HCT116 (cell line): ENCODE data around the gene SP4. TPM values are rescaled to one million over a fixed set of nuclear protein-coding genes. Genes with fewer than 3 reads are reported as not detected.

Experiments
- ATAC-seq: fragments of 200-7000 bp; cut with Tn5 transposase; 2 replicates; pipeline ENCODE4 v1.9.1; 2020; ENCODE audit warnings: mild to moderate bottlenecking, moderate library complexity
- BruUV-seq: library from RNA; stranded (reverse); fragments of 400-500 nt; replicated peaks from 2 replicates; lab custom pipeline; 2021; lab: Mats Ljungman, UMichigan
- CTCF ChIA-PET: fragments of 300-600 bp; sonication (Branson Sonifier 250); formaldehyde crosslinking; loops from one replicate; lab custom pipeline; 2021; ENCODE audit warnings: antibody characterized with exemption; lab: Charles Lee
- POLR2A ChIA-PET: fragments of 300-600, 350-600 bp; sonication (Branson Sonifier 250); formaldehyde crosslinking; loops from one replicate; lab custom pipeline; 2021; ENCODE audit warnings: antibody characterized with exemption; lab: Charles Lee
- RAD21 ChIA-PET, 2 experiments: fragments of 300-600 bp; sonication (Branson Sonifier 250); formaldehyde crosslinking; loops; one replicate each; lab custom pipeline; 2023; ENCODE audit warnings: low total read pairs in 2 of 2; ENCODE audit not compliant: uncharacterized antibody in 2 of 2, unreplicated experiment in 2 of 2, low non-redundant PET in 1 of 2; lab: Charles Lee
- DNase-seq: peaks from one replicate; pipeline ENCODE4 v3.0.0-alpha.2; 2010; ENCODE audit warnings: low read depth, low spot score
- H2AFZ ChIP-seq: fragments of 200-600 bp; shearing (Covaris generic), sonication (generic); 2 replicates; pipeline ENCODE4 v1.6.1; 2017; ENCODE audit warnings: low read depth, mixed run types, mixed read lengths, antibody characterized with exemption, low read length; ENCODE audit not compliant: poor library complexity, severe bottlenecking
- H3K27ac ChIP-seq: 2 replicates; pipeline ENCODE4 v1.5.1; 2012; ENCODE audit warnings: low read depth, low read length
- H3K27me3 ChIP-seq: fragments of 200-600 bp; sonication (generic); 2 replicates; pipeline ENCODE4 v1.6.1; 2016; ENCODE audit warnings: mixed run types, low read length, mixed read lengths; ENCODE audit not compliant: insufficient read depth
- H3K36me3 ChIP-seq, 2 experiments: fragments of 200-500 bp in 1 of 2; fragments of 200-600 bp in 1 of 2; sonication (Bioruptor generic) in 1 of 2; sonication (generic) in 1 of 2; 2 replicates each; pipeline versions ENCODE4 v1.5.1 to v1.6.1; 2014 to 2016; ENCODE audit warnings: low read length in 2 of 2, inconsistent platforms in 1 of 2, mixed read lengths in 1 of 2, mixed run types in 1 of 2; ENCODE audit not compliant: insufficient read depth in 2 of 2, control insufficient read depth in 1 of 2
- H3K4me1 ChIP-seq, 2 experiments: fragments of 200-600 bp in 1 of 2; sonication (generic) in 1 of 2; 2 replicates each; pipeline versions ENCODE4 v1.5.1 to v1.6.1; 2012 to 2017; ENCODE audit warnings: low read length in 2 of 2, inconsistent platforms in 1 of 2, mild to moderate bottlenecking in 1 of 2, mixed read lengths in 1 of 2, mixed run types in 1 of 2, moderate library complexity in 1 of 2; ENCODE audit not compliant: insufficient read depth in 2 of 2, control insufficient read depth in 1 of 2
- H3K4me2 ChIP-seq: fragments of 200-600 bp; sonication (generic); 2 replicates; pipeline ENCODE4 v1.6.1; 2017; ENCODE audit warnings: mixed run types, low read length, mixed read lengths
- H3K4me3 ChIP-seq, 2 experiments: fragments of 200-600 bp in 1 of 2; sonication (generic) in 1 of 2; replicated peaks in 1 of 2; 2 replicates each; pipeline ENCODE4 v1.5.1; 2011 to 2016; ENCODE audit warnings: low read length in 2 of 2, control low read depth in 1 of 2, low read depth in 1 of 2, mild to moderate bottlenecking in 1 of 2, mixed read lengths in 1 of 2, mixed run types in 1 of 2
- H3K79me2 ChIP-seq: fragments of 200-600 bp; sonication (generic); 2 replicates; pipeline ENCODE4 v1.6.1; 2017; ENCODE audit warnings: mild to moderate bottlenecking, mixed run types, low read length, moderate library complexity, mixed read lengths; ENCODE audit not compliant: insufficient read depth
- H3K9ac ChIP-seq: fragments of 200-600 bp; sonication (generic); 2 replicates; pipeline ENCODE4 v1.6.1; 2016; ENCODE audit warnings: low read length, mixed read lengths
- H3K9me2 ChIP-seq: fragments of 200-600 bp; sonication (generic), shearing (Covaris generic); 2 replicates; pipeline ENCODE4 v1.6.1; 2017; ENCODE audit warnings: mixed run types, mild to moderate bottlenecking, moderate library complexity; ENCODE audit not compliant: insufficient read depth
- H3K9me3 ChIP-seq, 2 experiments: fragments of 200-500 bp in 1 of 2; fragments of 200-600 bp in 1 of 2; sonication (Bioruptor generic) in 1 of 2; sonication (generic) in 1 of 2; 2 replicates each; pipeline ENCODE4 v1.6.1; 2014 to 2017; ENCODE audit warnings: low read length in 2 of 2, mixed read lengths in 2 of 2, inconsistent platforms in 1 of 2, low read depth in 1 of 2, mild to moderate bottlenecking in 1 of 2, mixed run types in 1 of 2, moderate library complexity in 1 of 2; ENCODE audit not compliant: control insufficient read depth in 1 of 2, insufficient read depth in 1 of 2
- H4K20me1 ChIP-seq: fragments of 200-600 bp; sonication (generic), shearing (Covaris generic); 2 replicates; pipeline ENCODE4 v1.6.1; 2017; ENCODE audit warnings: mixed run types, mild to moderate bottlenecking, moderate library complexity; ENCODE audit not compliant: insufficient read depth
- CBX3 ChIP-seq: IDR thresholded peaks from 2 replicates; pipeline ENCODE4 v1.6.1; 2012; ENCODE audit warnings: low read depth
- ELF1 ChIP-seq: IDR thresholded peaks from 2 replicates; pipeline ENCODE4 v1.6.1; 2012; ENCODE audit warnings: low read depth, borderline replicate concordance
- EZH2 ChIP-seq: fragments of 200-600 bp; sonication (generic); IDR thresholded peaks from 2 replicates; pipeline ENCODE4 v1.6.1; 2017; ENCODE audit warnings: antibody characterized with exemption, mixed run types
- EZH2phosphoT487 ChIP-seq: fragments of 200-600 bp; IDR thresholded peaks from 2 replicates; pipeline ENCODE4 v1.6.1; 2018; ENCODE audit warnings: antibody characterized with exemption, borderline replicate concordance
- FOSL1 ChIP-seq: IDR thresholded peaks from 2 replicates; pipeline ENCODE4 v1.6.1; 2012; ENCODE audit warnings: low read depth
- JUND ChIP-seq: IDR thresholded peaks from 2 replicates; pipeline ENCODE4 v1.6.1; 2012
- POLR2A ChIP-seq: IDR thresholded peaks from 2 replicates; pipeline ENCODE4 v1.7.0; 2011; ENCODE audit warnings: borderline replicate concordance; ENCODE audit not compliant: insufficient read depth, insufficient read length; ENCODE audit errors: extremely low read depth
- RAD21 ChIP-seq: IDR thresholded peaks from 2 replicates; pipeline ENCODE4 v1.6.1; 2012; ENCODE audit warnings: low read depth, mild to moderate bottlenecking
- SP1 ChIP-seq: IDR thresholded peaks from 2 replicates; pipeline ENCODE4 v1.6.1; 2012; ENCODE audit warnings: low read depth
- YY1 ChIP-seq: IDR thresholded peaks from 2 replicates; pipeline ENCODE4 v1.6.1; 2011; ENCODE audit warnings: low read length, low read depth, moderate library complexity, mild to moderate bottlenecking; ENCODE audit not compliant: insufficient replicate concordance; ENCODE audit errors: extremely low read depth
- ZFX ChIP-seq: fragments of 450-650 bp; IDR thresholded peaks from 2 replicates; pipeline ENCODE4 v1.6.1; 2017
- ZNF274 ChIP-seq: fragments of 200-500 bp; sonication (Bioruptor generic); IDR thresholded peaks from 2 replicates; pipeline ENCODE4 v1.6.1; 2014; ENCODE audit warnings: mild to moderate bottlenecking, low read depth, low read length, inconsistent platforms
- intact Hi-C: fragments of 100-400 bp; cut with micrococcal nuclease; formaldehyde crosslinking; loops from 2 replicates; pipeline ENCODE4 v1.10.0; 2022
- total RNA-seq: library from RNA; stranded (reverse); gene quantifications from one replicate; pipeline ENCODE4 v1.2.1, GENCODE V29; 2021; ENCODE audit not compliant: unreplicated experiment
- TF ChIP-seq, protein P1 (sequence below): IDR thresholded peaks from 2 replicates; pipeline ENCODE4 v1.6.1; 2012; ENCODE audit warnings: low read depth
- TF ChIP-seq, protein P2 (sequence below), 3 experiments: fragments of 200-600 bp in 1 of 3; sonication (generic) in 1 of 3; IDR thresholded peaks in 2 of 3; conservative IDR thresholded peaks in 1 of 3; 2 replicates each; pipeline ENCODE4 v1.5.1; 2012 to 2017; ENCODE audit warnings: low read depth in 2 of 3, low read length in 2 of 3, antibody characterized with exemption in 1 of 3, borderline replicate concordance in 1 of 3, control low read depth in 1 of 3, mild to moderate bottlenecking in 1 of 3, mixed read lengths in 1 of 3, mixed run types in 1 of 3, moderate library complexity in 1 of 3; ENCODE audit not compliant: insufficient read depth in 1 of 3
- TF ChIP-seq, protein P3 (sequence below): IDR thresholded peaks from 2 replicates; pipeline ENCODE4 v1.6.1; 2011; ENCODE audit warnings: mild to moderate bottlenecking, low read length, moderate library complexity; ENCODE audit not compliant: insufficient replicate concordance; ENCODE audit errors: extremely low read depth

The SP4 gene
- total RNA-seq, 1 experiment from 2014 or later: 7.6 TPM

DNA sequence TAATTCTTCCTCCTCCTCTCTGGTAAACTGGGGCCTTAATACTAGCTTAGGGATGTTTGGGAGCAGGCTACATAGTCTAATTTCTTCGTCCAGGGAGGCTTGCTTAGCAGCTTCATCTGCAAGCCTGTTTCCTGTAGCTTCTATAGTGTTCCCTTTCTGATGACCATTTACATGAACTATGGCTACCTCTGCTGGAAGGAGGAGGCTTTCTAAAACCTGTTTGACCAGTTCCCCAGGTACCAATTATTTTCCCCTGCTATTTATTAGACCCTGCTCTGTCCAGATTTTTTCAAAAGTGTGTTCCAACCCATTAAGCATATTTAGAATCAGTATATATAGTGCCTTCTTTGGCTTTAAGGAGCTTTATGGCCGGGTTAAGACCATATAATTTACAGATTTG, 76.1 kb downstream of the SP4 start:
- no peaks in the 10 kb centered on the region for H3K36me3 ChIP-seq
- H3K9ac ChIP-seq: no peak overlapping the region
- no peaks in the 10 kb centered on the region for H3K27me3 ChIP-seq
- H3K4me2 ChIP-seq: peak overlapping the region; percentile 14; the same call in 1 of the 2 replicates
- TF ChIP-seq EZH2: no peak
- TF ChIP-seq EZH2phosphoT487: no peak
- no peak for TF ChIP-seq ZFX
- no peak for TF ChIP-seq YY1
- no peak for TF ChIP-seq POLR2A
- TF ChIP-seq, protein P1, sequence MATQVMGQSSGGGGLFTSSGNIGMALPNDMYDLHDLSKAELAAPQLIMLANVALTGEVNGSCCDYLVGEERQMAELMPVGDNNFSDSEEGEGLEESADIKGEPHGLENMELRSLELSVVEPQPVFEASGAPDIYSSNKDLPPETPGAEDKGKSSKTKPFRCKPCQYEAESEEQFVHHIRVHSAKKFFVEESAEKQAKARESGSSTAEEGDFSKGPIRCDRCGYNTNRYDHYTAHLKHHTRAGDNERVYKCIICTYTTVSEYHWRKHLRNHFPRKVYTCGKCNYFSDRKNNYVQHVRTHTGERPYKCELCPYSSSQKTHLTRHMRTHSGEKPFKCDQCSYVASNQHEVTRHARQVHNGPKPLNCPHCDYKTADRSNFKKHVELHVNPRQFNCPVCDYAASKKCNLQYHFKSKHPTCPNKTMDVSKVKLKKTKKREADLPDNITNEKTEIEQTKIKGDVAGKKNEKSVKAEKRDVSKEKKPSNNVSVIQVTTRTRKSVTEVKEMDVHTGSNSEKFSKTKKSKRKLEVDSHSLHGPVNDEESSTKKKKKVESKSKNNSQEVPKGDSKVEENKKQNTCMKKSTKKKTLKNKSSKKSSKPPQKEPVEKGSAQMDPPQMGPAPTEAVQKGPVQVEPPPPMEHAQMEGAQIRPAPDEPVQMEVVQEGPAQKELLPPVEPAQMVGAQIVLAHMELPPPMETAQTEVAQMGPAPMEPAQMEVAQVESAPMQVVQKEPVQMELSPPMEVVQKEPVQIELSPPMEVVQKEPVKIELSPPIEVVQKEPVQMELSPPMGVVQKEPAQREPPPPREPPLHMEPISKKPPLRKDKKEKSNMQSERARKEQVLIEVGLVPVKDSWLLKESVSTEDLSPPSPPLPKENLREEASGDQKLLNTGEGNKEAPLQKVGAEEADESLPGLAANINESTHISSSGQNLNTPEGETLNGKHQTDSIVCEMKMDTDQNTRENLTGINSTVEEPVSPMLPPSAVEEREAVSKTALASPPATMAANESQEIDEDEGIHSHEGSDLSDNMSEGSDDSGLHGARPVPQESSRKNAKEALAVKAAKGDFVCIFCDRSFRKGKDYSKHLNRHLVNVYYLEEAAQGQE: no peak
- TF ChIP-seq RAD21: peak; percentile 42
- TF ChIP-seq, protein P2, sequence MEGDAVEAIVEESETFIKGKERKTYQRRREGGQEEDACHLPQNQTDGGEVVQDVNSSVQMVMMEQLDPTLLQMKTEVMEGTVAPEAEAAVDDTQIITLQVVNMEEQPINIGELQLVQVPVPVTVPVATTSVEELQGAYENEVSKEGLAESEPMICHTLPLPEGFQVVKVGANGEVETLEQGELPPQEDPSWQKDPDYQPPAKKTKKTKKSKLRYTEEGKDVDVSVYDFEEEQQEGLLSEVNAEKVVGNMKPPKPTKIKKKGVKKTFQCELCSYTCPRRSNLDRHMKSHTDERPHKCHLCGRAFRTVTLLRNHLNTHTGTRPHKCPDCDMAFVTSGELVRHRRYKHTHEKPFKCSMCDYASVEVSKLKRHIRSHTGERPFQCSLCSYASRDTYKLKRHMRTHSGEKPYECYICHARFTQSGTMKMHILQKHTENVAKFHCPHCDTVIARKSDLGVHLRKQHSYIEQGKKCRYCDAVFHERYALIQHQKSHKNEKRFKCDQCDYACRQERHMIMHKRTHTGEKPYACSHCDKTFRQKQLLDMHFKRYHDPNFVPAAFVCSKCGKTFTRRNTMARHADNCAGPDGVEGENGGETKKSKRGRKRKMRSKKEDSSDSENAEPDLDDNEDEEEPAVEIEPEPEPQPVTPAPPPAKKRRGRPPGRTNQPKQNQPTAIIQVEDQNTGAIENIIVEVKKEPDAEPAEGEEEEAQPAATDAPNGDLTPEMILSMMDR (IDR thresholded peaks at IDR 0.05 in 2 of 3, conservative IDR thresholded peaks at IDR 0.05 in 1 of 3; ENCODE audit: borderline replicate concordance in 1 of 3, insufficient read depth in 1 of 3, low read depth in 2 of 3, low read length in 2 of 3): peak in 1 of 3 experiments; percentile 13; a peak in 1 of 6 replicates
- TF ChIP-seq CBX3: no peak
- no peak for TF ChIP-seq SP1
- no peak for TF ChIP-seq JUND
- no peak for TF ChIP-seq ZNF274
- TF ChIP-seq ELF1: no peak
- TF ChIP-seq, protein P3, sequence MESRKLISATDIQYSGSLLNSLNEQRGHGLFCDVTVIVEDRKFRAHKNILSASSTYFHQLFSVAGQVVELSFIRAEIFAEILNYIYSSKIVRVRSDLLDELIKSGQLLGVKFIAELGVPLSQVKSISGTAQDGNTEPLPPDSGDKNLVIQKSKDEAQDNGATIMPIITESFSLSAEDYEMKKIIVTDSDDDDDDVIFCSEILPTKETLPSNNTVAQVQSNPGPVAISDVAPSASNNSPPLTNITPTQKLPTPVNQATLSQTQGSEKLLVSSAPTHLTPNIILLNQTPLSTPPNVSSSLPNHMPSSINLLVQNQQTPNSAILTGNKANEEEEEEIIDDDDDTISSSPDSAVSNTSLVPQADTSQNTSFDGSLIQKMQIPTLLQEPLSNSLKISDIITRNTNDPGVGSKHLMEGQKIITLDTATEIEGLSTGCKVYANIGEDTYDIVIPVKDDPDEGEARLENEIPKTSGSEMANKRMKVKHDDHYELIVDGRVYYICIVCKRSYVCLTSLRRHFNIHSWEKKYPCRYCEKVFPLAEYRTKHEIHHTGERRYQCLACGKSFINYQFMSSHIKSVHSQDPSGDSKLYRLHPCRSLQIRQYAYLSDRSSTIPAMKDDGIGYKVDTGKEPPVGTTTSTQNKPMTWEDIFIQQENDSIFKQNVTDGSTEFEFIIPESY: no peak
- TF ChIP-seq FOSL1: no peak
- ATAC-seq: peak; percentile 34; the same call in 1 of the 2 replicates
- H3K4me3 ChIP-seq: no peak overlapping the region
- no peaks in the 10 kb centered on the region for H3K9me3 ChIP-seq
- H4K20me1 ChIP-seq: no peaks in the 10 kb centered on the region
- intact Hi-C loops: no loop called here
- no peak overlapping the region for H2AFZ ChIP-seq
- H3K79me2 ChIP-seq: no peaks in the 10 kb centered on the region
- POLR2A ChIA-PET: no interaction called here
- H3K4me1 ChIP-seq: peaks cover 4 to 9% of the 10 kb centered on the region in 2 experiments; a peak in 3 of 4 replicates
- no peaks in the 10 kb centered on the region for H3K9me2 ChIP-seq
- RAD21 ChIA-PET: no interaction called here
- no TSS peak for BruUV-seq
- H3K27ac ChIP-seq: no peak overlapping the region
- no peak for DNase-seq
- CTCF ChIA-PET: no interaction called here
